Gastrocnemius medialis (tissue), 4 donors: ENCODE data around the gene C19orf12. TPM values are rescaled to one million over a fixed set of nuclear protein-coding genes. Genes with fewer than 3 reads are reported as not detected.

ENCODE experiments used
- ATAC-seq, 2 donors: fragments of 150-250 bp; one replicate each; pipeline ENCODE4 v1.9.1; 2016
- DNase-seq, 2 donors: peaks; one replicate each; pipeline ENCODE4 v3.0.0-alpha.2; 2019
- H3K27ac ChIP-seq, 4 donors: fragments of 200-600 bp; sonication (generic); 1 replicate in 1 of 4; 2 replicates in 3 of 4; pipeline ENCODE4 v1.5.1; 2016 to 2018; ENCODE audit warnings: mild to moderate bottlenecking in 2 of 4, moderate library complexity in 1 of 4
- H3K27me3 ChIP-seq, 3 donors: fragments of 200-600 bp; sonication (generic) in 2 of 3; 1 replicate in 1 of 3; 2 replicates in 2 of 3; pipeline versions ENCODE4 v1.5.1 to v1.6.0; 2016 to 2019; ENCODE audit warnings: mild to moderate bottlenecking in 1 of 3, moderate library complexity in 1 of 3
- H3K36me3 ChIP-seq, 2 donors: fragments of 200-600 bp; sonication (generic) in 1 of 2; one replicate each; pipeline ENCODE4 v1.5.1; 2017 to 2018
- H3K4me1 ChIP-seq, 2 donors: fragments of 200-600 bp; sonication (generic) in 1 of 2; one replicate each; pipeline ENCODE4 v1.5.1; 2016 to 2017; ENCODE audit warnings: mild to moderate bottlenecking in 2 of 2
- H3K4me3 ChIP-seq, 4 donors: fragments of 200-600 bp; sonication (generic) in 3 of 4; 1 replicate in 1 of 4; 2 replicates in 3 of 4; pipeline ENCODE4 v1.5.1; 2016 to 2019; ENCODE audit warnings: mild to moderate bottlenecking in 2 of 4
- H3K9me3 ChIP-seq, 3 donors: fragments of 200-600 bp; sonication (generic) in 2 of 3; 1 replicate in 1 of 3; 2 replicates in 2 of 3; pipeline ENCODE4 v1.5.1; 2016 to 2019
- CTCF ChIP-seq, 5 experiments: fragments of 450-650 bp in 3 of 5; fragments of 200-600 bp in 2 of 5; sonication (generic) in 2 of 5; IDR thresholded peaks in 4 of 5; conservative IDR thresholded peaks in 1 of 5; 1 replicate in 4 of 5; 2 replicates in 1 of 5; pipeline ENCODE4 v1.5.1; 2016 to 2019; ENCODE audit warnings: antibody characterized with exemption in 5 of 5, mild to moderate bottlenecking in 3 of 5, moderate library complexity in 3 of 5
- POLR2A ChIP-seq, 2 donors: fragments of 450-650 bp; IDR thresholded peaks; one replicate each; pipeline ENCODE4 v1.6.1; 2017; ENCODE audit warnings: antibody characterized with exemption in 2 of 2, mild to moderate bottlenecking in 2 of 2, moderate library complexity in 2 of 2
- in situ Hi-C, 4 donors: fragments of 200-750 bp; cut with MboI; loops; one replicate each; pipeline versions ENCODE4 v1.15.0 to v1.8.0; 2017; ENCODE audit warnings: low sequenced_read_pairs in 4 of 4
- intact Hi-C: fragments of 100-400 bp; cut with DNase I; formaldehyde crosslinking; loops from one replicate; pipeline ENCODE4 v1.15.1; 2023; ENCODE audit warnings: low total_unique reads
- total RNA-seq, 4 donors: library from RNA; depleted of rRNA; stranded (reverse); fragments of >200 nt; gene quantifications; one replicate each; pipeline versions ENCODE4 v1.1.0 to v1.2.3, GENCODE V29; 2016

Gene C19orf12
- total RNA-seq, 4 donors from 2014 or later = 54.4 to 142 (median 69.8) TPM

GRCh38 chr19:29663861-29664752 is 51.0 kb downstream of the C19orf12 start:
- H3K9me3 ChIP-seq = no peaks in the 10 kb centered on the region
- peak overlapping the region; percentile 94 to 100 (median 98) for H3K27ac ChIP-seq
- no peaks in the 10 kb centered on the region for H3K36me3 ChIP-seq
- TF ChIP-seq POLR2A (IDR thresholded peaks at IDR 0.05) (no peak), CTCF (IDR thresholded peaks at IDR 0.05 in 4 of 5, conservative IDR thresholded peaks at IDR 0.05 in 1 of 5) (no peak)
- in situ Hi-C loops (loop anchor here in 2 of 4 donors (5.0 to 10.0 kb wide), 2 partner anchors 51 to 52 kb away; partner anchors contain the start of gene C19orf12 (in 2 of the 2)), intact Hi-C loops (loop anchor here (2.0 kb wide), 1 partner anchor 53 kb away; no protein-coding TSS in a partner anchor)
- no peak for ATAC-seq
- DNase-seq = peak in 1 of 2 donors; percentile 27
- H3K4me3 ChIP-seq = peak overlapping the region in 2 of 4 donors; percentile 95 to 99
- H3K27me3 ChIP-seq = no peaks in the 10 kb centered on the region
- H3K4me1 ChIP-seq = peaks cover 46 to 54% of the 10 kb centered on the region in 2 donors

GRCh38 chr19:29662604-29663404 is 52.3 kb downstream of the C19orf12 start:
- intact Hi-C loops (loop anchor here (2.0 kb wide), 1 partner anchor 52 kb away; no protein-coding TSS in a partner anchor), in situ Hi-C loops (loop anchor here in 2 of 4 donors (5.0 to 10.0 kb wide), 2 partner anchors 51 to 52 kb away; partner anchors contain the start of gene C19orf12 (in 2 of the 2))
- H3K27me3 ChIP-seq = no peaks in the 10 kb centered on the region
- DNase-seq (peak in 1 of 2 donors; percentile 71), ATAC-seq (peak in 1 of 2 donors; percentile 5)
- peaks cover 33 to 41% of the 10 kb centered on the region in 2 donors for H3K4me1 ChIP-seq
- no peaks in the 10 kb centered on the region for H3K36me3 ChIP-seq
- H3K4me3 ChIP-seq = peak overlapping the region in 1 of 4 donors; percentile 4
- peak overlapping the region; percentile 94 to 100 (median 98) for H3K27ac ChIP-seq
- H3K9me3 ChIP-seq = no peaks in the 10 kb centered on the region
- TF ChIP-seq CTCF (IDR thresholded peaks at IDR 0.05 in 4 of 5, conservative IDR thresholded peaks at IDR 0.05 in 1 of 5) = no peak
- TF ChIP-seq POLR2A (IDR thresholded peaks at IDR 0.05) = peak; percentile 25

- peak overlapping the region; percentile 94 to 100 (median 98) for H3K27ac ChIP-seq
- no peak for ATAC-seq
- H3K9me3 ChIP-seq = no peaks in the 10 kb centered on the region
- H3K27me3 ChIP-seq = no peaks in the 10 kb centered on the region
- no peaks in the 10 kb centered on the region for H3K36me3 ChIP-seq
- peak overlapping the region in 1 of 4 donors; percentile 4 for H3K4me3 ChIP-seq
- DNase-seq = no peak
- peaks cover 27 to 35% of the 10 kb centered on the region in 2 donors for H3K4me1 ChIP-seq
- in situ Hi-C loops (loop anchor here in 2 of 4 donors (5.0 to 10.0 kb wide), 2 partner anchors 50 to 53 kb away; partner anchors contain the start of gene C19orf12 (in 2 of the 2)), intact Hi-C loops (loop anchor here (2.0 kb wide), 1 partner anchor 51 kb away; no protein-coding TSS in a partner anchor)
- TF ChIP-seq POLR2A (IDR thresholded peaks at IDR 0.05) (no peak), CTCF (IDR thresholded peaks at IDR 0.05 in 4 of 5, conservative IDR thresholded peaks at IDR 0.05 in 1 of 5) (no peak)
These were observed 52.8 kb downstream of the C19orf12 start for GRCh38 chr19:29662278-29662603.

GRCh38 chr19:29660835-29661234 is 54.2 kb downstream of the C19orf12 start:
- no peak for TF ChIP-seq CTCF (IDR thresholded peaks at IDR 0.05 in 4 of 5, conservative IDR thresholded peaks at IDR 0.05 in 1 of 5)
- Histone ChIP-seq H3K4me3 (no peak overlapping the region), H3K27me3 (no peaks in the 10 kb centered on the region), H3K27ac (peak overlapping the region in 1 of 4 donors; percentile 5), H3K4me1 (peaks cover 21 to 32% of the 10 kb centered on the region in 2 donors), H3K9me3 (no peaks in the 10 kb centered on the region), H3K36me3 (no peaks in the 10 kb centered on the region)
- no peak for ATAC-seq
- intact Hi-C loops (no loop called here), in situ Hi-C loops (loop anchor here in 2 of 4 donors (5.0 to 10.0 kb wide), 2 partner anchors 49 to 54 kb away; partner anchors contain the start of gene C19orf12 (in 2 of the 2))
- DNase-seq = no peak
